Endothelial cell (in vitro differentiated cells): ENCODE results near the gene ROS1. TPM values are rescaled to one million over a fixed set of nuclear protein-coding genes. Genes with fewer than 3 reads are reported as not detected.

Source experiments
- DNase-seq: peaks from one replicate; pipeline ENCODE4 v3.0.0; 2021; ENCODE audit warnings: low spot score
- H3K27ac Mint-ChIP-seq: one replicate; pipeline ENCODE4 v1.8.0; 2021; ENCODE audit warnings: mixed read lengths, inconsistent platforms; ENCODE audit not compliant: unreplicated experiment
- H3K27me3 Mint-ChIP-seq: one replicate; pipeline ENCODE4 v1.8.0; 2021; ENCODE audit warnings: mild to moderate bottlenecking, moderate library complexity, mixed read lengths, inconsistent platforms; ENCODE audit not compliant: unreplicated experiment
- H3K36me3 Mint-ChIP-seq: one replicate; pipeline ENCODE4 v1.8.0; 2021; ENCODE audit warnings: mild to moderate bottlenecking, low read depth, mixed read lengths, inconsistent platforms; ENCODE audit not compliant: unreplicated experiment
- H3K4me1 Mint-ChIP-seq: one replicate; pipeline ENCODE4 v1.8.0; 2021; ENCODE audit warnings: mild to moderate bottlenecking, mixed read lengths, inconsistent platforms; ENCODE audit not compliant: unreplicated experiment
- H3K4me3 Mint-ChIP-seq: one replicate; pipeline ENCODE4 v1.8.0; 2021; ENCODE audit warnings: mild to moderate bottlenecking, mixed read lengths, inconsistent platforms; ENCODE audit not compliant: unreplicated experiment
- H3K9me3 Mint-ChIP-seq: one replicate; pipeline ENCODE4 v1.8.0; 2021; ENCODE audit warnings: mixed read lengths, inconsistent platforms; ENCODE audit not compliant: unreplicated experiment
- total RNA-seq: library from RNA; stranded (reverse); fragmentation: NEBNext Ultra II Directional; extraction: Animal tissue kit (Norgen Biotek cat#: 25700); gene quantifications from one replicate; pipeline ENCODE4 v1.2.1, GENCODE V29; 2021; ENCODE audit not compliant: unreplicated experiment
- TF ChIP-seq, protein P1 (sequence below): fragments of 200-600 bp; sonication (generic); IDR thresholded peaks from one replicate; pipeline ENCODE4 v1.5.0; 2021; ENCODE audit warnings: antibody characterized with exemption; ENCODE audit not compliant: unreplicated experiment

ROS1 gene
- total RNA-seq, 1 donor from 2014 or later = 0.05 TPM

GRCh38 chr6:117309611-117310010 is 116.1 kb downstream of the ROS1 start:
- Mint-ChIP-seq H3K4me3 (no peak overlapping the region), H3K36me3 (no peaks in the 10 kb centered on the region), H3K27me3 (no peaks in the 10 kb centered on the region), H3K4me1 (no peaks in the 10 kb centered on the region), H3K9me3 (no peaks in the 10 kb centered on the region), H3K27ac (no peak overlapping the region)
- TF ChIP-seq, protein P1, sequence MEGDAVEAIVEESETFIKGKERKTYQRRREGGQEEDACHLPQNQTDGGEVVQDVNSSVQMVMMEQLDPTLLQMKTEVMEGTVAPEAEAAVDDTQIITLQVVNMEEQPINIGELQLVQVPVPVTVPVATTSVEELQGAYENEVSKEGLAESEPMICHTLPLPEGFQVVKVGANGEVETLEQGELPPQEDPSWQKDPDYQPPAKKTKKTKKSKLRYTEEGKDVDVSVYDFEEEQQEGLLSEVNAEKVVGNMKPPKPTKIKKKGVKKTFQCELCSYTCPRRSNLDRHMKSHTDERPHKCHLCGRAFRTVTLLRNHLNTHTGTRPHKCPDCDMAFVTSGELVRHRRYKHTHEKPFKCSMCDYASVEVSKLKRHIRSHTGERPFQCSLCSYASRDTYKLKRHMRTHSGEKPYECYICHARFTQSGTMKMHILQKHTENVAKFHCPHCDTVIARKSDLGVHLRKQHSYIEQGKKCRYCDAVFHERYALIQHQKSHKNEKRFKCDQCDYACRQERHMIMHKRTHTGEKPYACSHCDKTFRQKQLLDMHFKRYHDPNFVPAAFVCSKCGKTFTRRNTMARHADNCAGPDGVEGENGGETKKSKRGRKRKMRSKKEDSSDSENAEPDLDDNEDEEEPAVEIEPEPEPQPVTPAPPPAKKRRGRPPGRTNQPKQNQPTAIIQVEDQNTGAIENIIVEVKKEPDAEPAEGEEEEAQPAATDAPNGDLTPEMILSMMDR = no peak
- no peak for DNase-seq

DNA sequence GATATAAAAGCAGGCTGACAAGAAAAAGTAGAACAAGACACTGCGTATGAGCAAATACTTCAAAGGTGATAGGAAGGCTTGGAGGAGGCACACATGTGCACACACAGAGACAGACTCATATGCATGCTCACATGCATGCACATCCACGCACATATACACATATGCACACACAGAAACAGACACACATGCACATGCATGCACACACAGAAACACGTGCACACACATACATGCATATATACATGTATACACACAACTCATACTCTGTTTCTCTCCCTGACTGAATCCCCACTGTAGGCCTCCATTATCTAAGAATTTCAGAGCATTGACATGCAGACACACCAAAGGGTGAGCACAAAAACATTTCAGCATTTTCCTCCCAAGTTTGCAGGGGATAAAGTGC is 116.7 kb downstream of the ROS1 start:
- H3K4me3 Mint-ChIP-seq = no peak overlapping the region

GRCh38 chr6:117307655-117308054 is 118.1 kb downstream of the ROS1 start:
- Mint-ChIP-seq H3K36me3 (no peaks in the 10 kb centered on the region), H3K4me3 (no peak overlapping the region), H3K9me3 (no peaks in the 10 kb centered on the region), H3K4me1 (no peaks in the 10 kb centered on the region), H3K27ac (no peak overlapping the region), H3K27me3 (no peaks in the 10 kb centered on the region)
- TF ChIP-seq, protein P1 = no peak
- DNase-seq = no peak

More for the DNA sequence above, 116.7 kb downstream of the ROS1 start:
- H3K27me3 Mint-ChIP-seq = no peaks in the 10 kb centered on the region
- H3K27ac Mint-ChIP-seq = no peak overlapping the region
- no peaks in the 10 kb centered on the region for H3K9me3 Mint-ChIP-seq
- H3K36me3 Mint-ChIP-seq = no peaks in the 10 kb centered on the region
- H3K4me1 Mint-ChIP-seq = no peaks in the 10 kb centered on the region
- no peak for DNase-seq
- TF ChIP-seq, protein P1 = no peak

DNA sequence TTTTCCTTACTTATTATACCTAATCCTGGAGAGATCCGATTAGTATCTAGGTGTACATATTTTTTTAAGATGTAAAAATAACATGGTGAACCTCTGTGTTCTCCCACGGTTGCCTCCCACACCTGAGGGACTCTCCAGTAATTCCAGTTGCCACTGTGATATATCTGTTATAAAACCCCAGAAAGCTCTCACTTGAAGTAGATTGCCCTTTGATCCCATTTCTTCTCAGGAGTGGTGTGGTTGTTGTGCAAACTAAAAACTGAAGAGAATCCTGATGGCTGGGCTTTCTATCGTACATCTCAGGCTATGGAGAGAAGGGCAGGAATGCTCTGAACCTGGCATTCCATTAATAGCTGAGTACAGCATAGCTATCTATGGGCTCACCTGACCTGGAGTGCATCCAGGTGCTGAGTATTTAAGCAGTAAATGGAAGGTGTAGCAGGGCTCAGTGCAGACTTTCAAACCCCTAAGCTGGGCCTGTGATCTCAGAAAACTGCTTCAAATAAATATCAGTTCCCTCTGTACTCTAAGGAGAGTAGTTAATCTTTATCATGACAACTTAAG is 119.4 kb downstream of the ROS1 start:
- no peaks in the 10 kb centered on the region for H3K4me1 Mint-ChIP-seq
- H3K4me3 Mint-ChIP-seq = no peak overlapping the region
- TF ChIP-seq, protein P1 = no peak
- H3K36me3 Mint-ChIP-seq = no peaks in the 10 kb centered on the region
- H3K27ac Mint-ChIP-seq = no peak overlapping the region
- no peaks in the 10 kb centered on the region for H3K27me3 Mint-ChIP-seq
- no peak for DNase-seq
- H3K9me3 Mint-ChIP-seq = no peaks in the 10 kb centered on the region

- no peaks in the 10 kb centered on the region for H3K27me3 Mint-ChIP-seq
- no peaks in the 10 kb centered on the region for H3K36me3 Mint-ChIP-seq
- TF ChIP-seq, protein P1 = no peak
- H3K9me3 Mint-ChIP-seq = no peaks in the 10 kb centered on the region
- H3K4me1 Mint-ChIP-seq = no peaks in the 10 kb centered on the region
- no peak for DNase-seq
- H3K27ac Mint-ChIP-seq = no peak overlapping the region
- no peak overlapping the region for H3K4me3 Mint-ChIP-seq
Observed at GRCh38 chr6:117304446-117304845, 121.3 kb downstream of the ROS1 start.
